GM18505 (cell line): ENCODE results near the gene ZNF284.

Experiments
- ATAC-seq: cut with Tn5 transposase; IDR thresholded peaks from one replicate; pipeline ENCODE4 v1.9.1; 2021; ENCODE audit not compliant: unreplicated experiment
- POLR2A ChIP-seq: IDR thresholded peaks from 4 replicates; pipeline ENCODE4 v1.6.1; 2011; ENCODE audit warnings: borderline replicate concordance; ENCODE audit not compliant: insufficient read depth, insufficient read length; ENCODE audit errors: extremely low read depth

Gene ZNF284

GRCh38 chr19:44071824-44072542, at the start of gene ZNF284:
Gene ZNF284, plus strand, starts transcription at chr19:44072159. Its CDS starts 4,231 bp downstream, at chr19:44076390.
- ATAC-seq, result peak; percentile 97
- peak; percentile 60 for TF ChIP-seq POLR2A

GRCh38 chr19:44024900-44025216, 47.1 kb upstream of the ZNF284 start:
- no peak for ATAC-seq

GRCh38 chr19:44025217-44025936, 46.6 kb upstream of the ZNF284 start, which contains the start of gene ZNF222:
Gene ZNF222, plus strand, starts transcription at chr19:44025379. Its CDS starts 58 bp downstream, at chr19:44025437.
- peak; percentile 92 for ATAC-seq
- peak; percentile 60 for TF ChIP-seq POLR2A

More at GRCh38 chr19:44024900-44025216, 47.1 kb upstream of the ZNF284 start:
- no peak for TF ChIP-seq POLR2A

GRCh38 chr19:44026622-44027021, 45.3 kb upstream of the ZNF284 start:
- ATAC-seq, result no peak
- no peak for TF ChIP-seq POLR2A

- no peak for TF ChIP-seq POLR2A
- no peak for ATAC-seq
Measured at GRCh38 chr19:44032001-44032610, 39.9 kb upstream of the ZNF284 start.

- TF ChIP-seq POLR2A, result no peak
- no peak for ATAC-seq
Measured at GRCh38 chr19:44042147-44042546, 29.8 kb upstream of the ZNF284 start.

- ATAC-seq, result peak; percentile 14
- peak; percentile 44 for TF ChIP-seq POLR2A
Measured at GRCh38 chr19:44050740-44051649, 21.0 kb upstream of the ZNF284 start.

- TF ChIP-seq POLR2A, result peak; percentile 52
Measured at GRCh38 chr19:44051650-44052402, 20.1 kb upstream of the ZNF284 start, which contains the start of gene ZNF223. Gene ZNF223, plus strand, starts transcription at chr19:44052036. Its CDS starts 3,141 bp downstream, at chr19:44055177.

GRCh38 chr19:44055870-44056269, 16.1 kb upstream of the ZNF284 start:
- ATAC-seq, result no peak
- TF ChIP-seq POLR2A, result no peak

More at GRCh38 chr19:44051650-44052402, 20.1 kb upstream of the ZNF284 start, which contains the start of gene ZNF223:
- ATAC-seq, result peak; percentile 80

- TF ChIP-seq POLR2A, result no peak
Measured at GRCh38 chr19:44059229-44059628, 12.7 kb upstream of the ZNF284 start.

GRCh38 chr19:44061038-44061437, 10.9 kb upstream of the ZNF284 start:
- TF ChIP-seq POLR2A, result no peak
- no peak for ATAC-seq

More at GRCh38 chr19:44059229-44059628, 12.7 kb upstream of the ZNF284 start:
- ATAC-seq, result no peak

GRCh38 chr19:44066305-44066704, 5.7 kb upstream of the ZNF284 start:
- TF ChIP-seq POLR2A, result no peak
- ATAC-seq, result no peak
